Peyer's patch (tissue), 4 donors: ENCODE measurements around the gene SPDEF.

ENCODE experiments used
- POLR2A ChIP-seq, 2 donors: fragments of 450-650 bp; IDR thresholded peaks; one replicate each; pipeline ENCODE4 v1.5.1; 2017; ENCODE audit warnings: antibody characterized with exemption in 2 of 2, mild to moderate bottlenecking in 2 of 2, moderate library complexity in 2 of 2
- TF ChIP-seq, protein P1 (sequence below), 6 experiments: fragments of 450-650 bp in 4 of 6; fragments of 200-600 bp in 2 of 6; sonication (generic) in 1 of 6; IDR thresholded peaks; one replicate each; pipeline ENCODE4 v1.5.1; 2017 to 2019; ENCODE audit warnings: antibody characterized with exemption in 6 of 6, mild to moderate bottlenecking in 3 of 6, moderate library complexity in 1 of 6

DNA sequence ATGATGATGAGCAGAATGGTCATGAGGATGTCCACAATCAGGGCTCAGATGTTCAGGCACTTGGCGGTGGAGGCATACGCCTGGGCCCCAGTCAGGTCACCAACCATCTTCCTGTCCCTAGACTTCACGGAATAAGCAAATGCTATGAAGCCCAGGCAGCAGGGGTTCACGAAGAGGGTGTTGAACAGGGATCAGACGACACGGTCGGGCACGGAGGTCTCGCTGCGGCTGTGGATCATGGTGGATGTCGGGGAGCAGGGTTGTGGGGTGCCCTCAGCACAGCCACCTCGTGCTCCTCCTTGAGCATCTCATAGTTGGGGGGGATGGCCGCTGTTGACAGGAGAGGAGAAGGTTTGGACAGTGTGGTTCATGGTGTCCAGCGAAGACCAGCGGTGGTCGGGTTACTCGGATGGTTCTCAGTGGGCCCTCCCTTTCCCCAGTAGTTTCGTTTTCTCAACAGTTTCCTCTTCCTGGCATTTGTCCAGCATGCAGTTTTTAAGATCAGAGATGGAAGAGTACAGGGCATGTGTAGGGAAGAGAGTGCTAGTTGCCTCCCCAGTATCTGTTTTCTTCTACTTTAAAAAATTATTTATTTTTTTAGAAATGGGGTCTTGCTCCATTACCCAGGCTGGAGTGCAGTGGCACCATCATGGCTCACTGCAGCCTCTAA lies 20.3 kb upstream of the SPDEF start:
- TF ChIP-seq, protein P1, sequence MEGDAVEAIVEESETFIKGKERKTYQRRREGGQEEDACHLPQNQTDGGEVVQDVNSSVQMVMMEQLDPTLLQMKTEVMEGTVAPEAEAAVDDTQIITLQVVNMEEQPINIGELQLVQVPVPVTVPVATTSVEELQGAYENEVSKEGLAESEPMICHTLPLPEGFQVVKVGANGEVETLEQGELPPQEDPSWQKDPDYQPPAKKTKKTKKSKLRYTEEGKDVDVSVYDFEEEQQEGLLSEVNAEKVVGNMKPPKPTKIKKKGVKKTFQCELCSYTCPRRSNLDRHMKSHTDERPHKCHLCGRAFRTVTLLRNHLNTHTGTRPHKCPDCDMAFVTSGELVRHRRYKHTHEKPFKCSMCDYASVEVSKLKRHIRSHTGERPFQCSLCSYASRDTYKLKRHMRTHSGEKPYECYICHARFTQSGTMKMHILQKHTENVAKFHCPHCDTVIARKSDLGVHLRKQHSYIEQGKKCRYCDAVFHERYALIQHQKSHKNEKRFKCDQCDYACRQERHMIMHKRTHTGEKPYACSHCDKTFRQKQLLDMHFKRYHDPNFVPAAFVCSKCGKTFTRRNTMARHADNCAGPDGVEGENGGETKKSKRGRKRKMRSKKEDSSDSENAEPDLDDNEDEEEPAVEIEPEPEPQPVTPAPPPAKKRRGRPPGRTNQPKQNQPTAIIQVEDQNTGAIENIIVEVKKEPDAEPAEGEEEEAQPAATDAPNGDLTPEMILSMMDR (IDR thresholded peaks at IDR 0.05), result no peak
- no peak for TF ChIP-seq POLR2A (IDR thresholded peaks at IDR 0.05)
